Activated T-helper 1 cell treated with Interleukin-2 at 50 U/mL for 16 hours (primary cell): ENCODE measurements around the gene DPP4.

Experiments
- DNase-seq: peaks from one replicate; pipeline ENCODE4 v3.0.0-alpha.2; 2020; ENCODE audit warnings: low read depth

DPP4 gene

DNA sequence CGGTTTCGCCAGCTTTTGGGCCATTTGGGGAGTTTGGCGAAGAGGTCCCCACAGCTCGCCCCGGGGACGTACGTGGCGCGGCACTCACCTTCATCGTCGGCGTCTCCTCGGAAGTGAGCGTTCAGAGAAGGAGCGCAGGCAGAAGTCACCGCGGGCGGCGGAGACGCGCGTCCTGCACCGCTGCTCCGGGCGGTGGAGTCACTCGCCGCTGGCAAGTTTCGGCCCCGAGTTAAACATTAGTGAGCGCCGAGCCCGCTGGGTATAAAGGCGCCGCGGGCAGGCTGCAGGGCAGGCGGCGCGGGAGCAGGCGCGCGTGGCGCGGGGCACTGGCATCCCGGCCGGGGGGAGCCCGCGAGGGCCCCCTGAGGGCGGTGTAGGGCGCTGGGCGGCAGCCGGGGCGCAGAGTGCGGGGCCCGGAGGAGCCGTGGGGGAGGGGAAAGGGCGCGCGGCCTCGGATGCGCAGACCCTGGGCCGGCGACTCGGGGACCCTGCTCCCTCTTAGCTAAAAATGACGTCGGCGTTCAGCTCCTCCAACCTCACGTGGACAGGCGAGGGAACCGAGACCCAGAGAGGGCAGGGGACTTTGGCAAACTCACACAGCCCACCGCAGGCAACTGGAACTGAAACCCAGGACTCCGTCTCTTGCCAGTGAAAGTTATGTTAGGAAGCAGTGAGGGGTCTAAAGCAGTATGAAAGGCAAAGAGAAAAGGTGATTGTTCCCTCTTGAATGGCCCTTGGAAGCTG, at the start of gene DPP4:
Gene DPP4, minus strand, starts transcription at position 328 of the 744 bp plus-strand sequence. Its CDS starts 234 bp downstream, at position 94.
- peak; percentile 31 for DNase-seq

DNA sequence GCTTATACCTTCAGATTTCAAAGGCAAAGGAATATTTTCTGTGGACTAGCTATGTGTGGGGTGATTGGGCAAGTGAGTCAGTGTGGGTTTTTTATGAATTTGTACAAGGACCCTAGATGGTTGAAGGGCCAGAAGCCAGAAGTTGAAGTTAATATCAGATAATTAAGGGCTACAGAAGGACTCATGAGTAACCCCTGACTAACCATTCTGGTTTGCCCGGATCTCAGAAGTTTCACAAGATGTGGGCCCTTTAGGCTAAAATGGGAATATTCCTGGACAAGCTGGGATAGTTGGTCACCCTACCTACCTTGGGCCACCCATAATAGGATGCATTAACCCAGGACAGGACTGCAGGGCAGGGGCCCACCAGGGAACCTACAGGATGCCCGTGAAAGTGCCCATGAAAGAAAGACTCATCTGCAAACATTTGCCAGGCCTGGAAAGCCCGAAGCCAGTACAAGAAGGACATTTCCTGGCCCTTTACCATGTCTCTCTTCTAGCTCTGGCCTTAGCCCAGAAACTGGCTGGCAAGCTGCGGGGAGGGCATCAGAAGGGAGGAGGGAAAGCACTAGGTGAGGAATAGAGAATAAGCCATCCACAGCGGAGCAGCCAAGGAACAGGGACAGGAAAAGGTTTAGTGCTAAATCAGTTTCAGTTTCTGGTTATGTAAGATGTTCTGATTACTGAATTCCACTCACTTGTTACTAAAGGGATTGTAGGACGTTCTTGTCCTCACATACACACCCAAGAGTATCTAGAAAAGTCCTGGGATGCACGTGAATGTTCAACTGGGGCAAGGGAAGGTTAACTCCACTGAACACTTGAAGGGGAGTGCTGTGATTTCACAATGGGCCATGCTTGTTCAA, 44.4 kb upstream of the DPP4 start:
- no peak for DNase-seq

DNA sequence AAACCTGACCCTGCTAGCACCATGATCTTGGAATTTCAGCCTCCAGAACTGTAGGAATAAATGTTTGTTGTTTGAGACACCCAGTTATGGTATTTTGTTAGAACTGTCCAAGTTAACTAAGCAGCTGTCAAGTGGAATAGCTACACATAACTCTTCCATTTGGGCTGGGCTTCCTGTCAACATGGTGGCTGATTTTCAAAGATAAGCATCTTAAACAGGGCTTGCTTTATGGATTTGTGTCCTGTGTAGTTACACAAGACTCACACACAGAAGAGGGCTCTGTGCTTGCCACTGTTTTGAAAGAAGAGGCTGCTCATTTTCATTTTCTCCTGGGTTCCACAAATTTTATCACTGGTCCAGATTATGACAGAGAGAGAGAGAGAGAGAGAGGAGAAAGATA, 42.3 kb upstream of the DPP4 start:
- DNase-seq: no peak

DNA sequence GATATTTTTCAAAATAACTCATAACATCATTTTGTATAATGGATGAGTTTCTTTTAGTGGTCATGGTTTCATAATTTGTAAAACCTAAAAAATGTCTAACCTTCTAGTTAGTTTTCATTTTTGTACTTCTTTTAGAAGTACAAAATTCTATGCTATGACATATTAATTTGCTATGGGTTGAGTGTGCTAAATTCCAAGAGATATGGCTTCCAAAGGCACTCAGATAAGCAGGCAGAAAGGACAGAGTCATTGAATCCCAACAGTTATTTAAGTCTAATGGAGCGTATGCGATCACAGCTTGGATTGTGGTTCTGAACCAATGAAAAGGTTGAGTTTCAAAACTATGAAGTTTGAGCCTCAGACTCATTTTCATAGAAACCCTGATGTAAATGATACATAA, 41.1 kb upstream of the DPP4 start:
- DNase-seq: no peak

DNA sequence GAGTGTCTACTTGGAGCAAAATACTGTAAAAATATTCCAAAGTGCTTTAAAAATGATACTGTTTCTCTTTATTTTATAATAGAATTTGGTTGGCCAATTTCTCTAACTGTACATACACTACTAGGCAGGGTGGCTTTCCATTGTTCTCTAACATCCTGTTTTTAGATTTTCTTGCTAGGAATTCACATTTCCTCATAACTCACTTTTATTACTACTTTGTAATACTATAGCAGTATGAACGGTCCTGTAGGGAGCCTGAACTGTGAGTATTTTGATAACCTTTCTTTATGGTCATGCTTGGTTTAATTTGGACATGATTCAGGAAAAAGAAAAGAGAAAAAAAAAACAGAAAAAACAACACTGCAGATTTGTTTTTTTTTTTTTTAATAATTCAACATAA, 40.3 kb upstream of the DPP4 start:
- DNase-seq: no peak

DNA sequence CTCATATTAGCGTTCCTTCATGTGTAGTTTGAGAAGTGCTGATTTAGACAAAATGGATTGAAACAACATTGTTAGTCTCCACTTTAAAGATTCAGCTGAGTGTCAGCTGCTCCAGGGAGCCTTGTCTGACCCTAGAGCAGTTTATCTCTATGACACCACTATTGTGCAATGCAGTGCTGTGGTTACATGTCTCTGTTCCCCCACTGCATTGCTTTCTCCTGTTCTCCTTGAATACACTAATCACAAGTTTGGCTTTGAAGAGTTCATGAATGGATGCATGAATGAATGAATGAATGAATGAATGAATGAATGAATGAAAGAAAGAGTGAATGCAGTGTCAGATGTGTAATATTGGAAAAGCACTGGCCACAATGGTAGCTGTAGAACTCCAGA, 39.8 kb upstream of the DPP4 start:
- DNase-seq: no peak

DNA sequence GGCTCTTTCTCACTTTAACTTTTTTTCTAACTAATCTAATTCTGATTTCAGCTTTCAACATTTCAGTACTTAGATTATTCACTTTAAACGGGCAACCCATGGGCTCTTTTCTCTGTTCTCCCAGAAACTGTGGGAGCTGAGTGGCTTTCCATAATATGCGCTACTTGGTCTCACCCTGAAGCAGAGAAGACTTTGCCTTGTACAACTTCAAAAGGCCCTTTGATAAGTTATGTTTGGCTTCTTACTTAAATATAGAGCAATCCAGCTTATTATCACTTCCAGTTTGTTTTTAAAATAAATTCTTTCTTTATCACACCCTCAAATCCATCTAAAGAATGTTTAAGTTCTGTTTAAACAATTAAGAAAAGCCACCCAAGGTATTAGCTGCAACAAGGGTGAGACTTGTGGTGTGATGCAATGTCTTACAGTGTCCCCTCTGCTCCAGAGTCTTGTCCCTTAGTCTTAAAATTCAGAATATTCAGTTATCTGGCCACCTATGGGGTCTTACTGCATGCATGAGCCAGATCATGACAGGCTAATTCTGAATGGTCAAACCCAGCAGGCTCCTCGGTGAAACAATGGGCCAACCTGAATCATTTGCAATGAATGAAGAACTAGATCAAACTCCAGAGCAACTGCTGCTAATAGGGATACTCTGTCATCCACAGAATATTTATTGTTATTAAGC, 39.2 kb upstream of the DPP4 start:
- no peak for DNase-seq

DNA sequence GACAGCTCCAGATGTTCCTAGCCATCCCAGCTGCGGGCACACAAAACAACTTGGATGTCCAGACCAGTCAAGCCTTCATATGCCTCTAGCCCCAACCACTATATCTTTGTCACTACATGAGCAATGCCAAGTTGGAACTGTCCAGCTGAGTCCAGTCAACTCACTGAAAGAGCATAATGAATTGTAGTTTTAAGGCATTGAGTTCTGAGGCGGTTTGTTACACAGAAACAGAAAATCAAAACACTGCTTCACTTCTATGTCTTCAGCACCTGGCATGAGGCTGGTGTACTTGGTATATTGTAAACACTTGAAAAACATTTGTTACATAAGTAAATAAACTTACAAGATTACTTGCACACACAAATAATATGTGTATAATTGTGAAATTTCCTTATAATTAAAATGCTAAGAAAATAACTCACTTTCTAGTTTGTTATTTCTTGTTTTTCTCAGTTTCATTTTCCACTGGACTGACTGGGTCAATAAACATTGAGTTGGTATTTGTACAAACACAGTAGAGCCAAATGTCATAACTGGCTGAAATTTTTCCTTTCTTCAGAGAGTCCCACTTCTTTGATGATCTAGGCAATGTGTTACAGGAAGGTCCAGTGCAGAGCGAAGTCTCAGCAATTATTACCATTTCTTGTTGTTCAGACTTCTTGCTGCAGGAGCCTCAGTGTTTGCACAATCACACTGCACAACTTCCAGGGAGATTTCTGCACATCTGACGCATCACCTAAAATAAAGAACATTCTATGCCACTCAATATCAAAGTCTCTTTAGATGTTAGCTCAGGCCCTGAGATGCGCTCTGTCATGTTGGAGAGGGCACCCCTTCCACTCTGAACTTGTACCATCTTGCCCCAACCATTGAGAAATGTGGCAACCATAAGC, 38.2 kb upstream of the DPP4 start:
- DNase-seq: no peak

DNA sequence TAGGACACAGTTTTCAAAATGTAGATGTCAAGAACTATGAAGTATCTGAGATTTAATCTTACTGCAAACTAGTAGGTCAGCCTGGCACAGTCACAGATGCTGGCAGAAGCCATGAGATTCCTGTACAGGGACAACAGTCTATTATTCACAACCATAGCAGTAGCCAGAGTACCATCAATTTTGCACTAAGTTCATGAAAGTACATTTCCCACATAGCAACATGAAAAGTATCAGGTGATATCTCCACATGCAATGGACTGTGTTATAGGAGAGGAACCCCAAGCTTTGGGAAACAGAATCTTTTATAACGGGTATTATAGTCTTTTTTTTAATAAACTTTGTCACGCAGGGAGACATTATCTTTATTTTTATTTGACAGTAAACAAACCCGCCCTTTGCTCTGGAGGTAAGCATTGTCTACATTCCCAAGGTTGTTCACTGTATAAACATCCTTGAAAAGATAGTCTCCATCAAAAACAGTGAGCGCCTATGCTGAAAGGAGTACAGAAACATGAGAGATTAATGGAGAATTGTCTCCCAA, 33.4 kb upstream of the DPP4 start:
- no peak for DNase-seq

DNA sequence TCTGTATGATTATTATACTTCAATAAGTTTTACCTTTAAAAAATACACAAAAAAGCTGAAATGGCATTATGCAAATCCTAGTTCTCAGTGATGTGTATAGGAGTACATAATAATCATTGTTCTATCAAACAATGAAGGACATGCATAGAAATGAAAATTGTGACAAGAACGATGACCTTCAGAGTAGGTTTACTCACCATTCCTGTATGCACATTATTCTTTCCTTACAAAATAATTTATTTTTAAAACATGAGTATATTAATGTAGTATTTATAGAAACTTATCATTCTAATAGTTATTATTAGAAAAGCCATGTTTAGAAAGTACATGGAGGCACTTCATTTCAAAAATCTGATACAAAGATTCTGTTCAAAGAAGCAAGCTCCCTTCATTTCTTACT, 32.7 kb upstream of the DPP4 start:
- no peak for DNase-seq

DNA sequence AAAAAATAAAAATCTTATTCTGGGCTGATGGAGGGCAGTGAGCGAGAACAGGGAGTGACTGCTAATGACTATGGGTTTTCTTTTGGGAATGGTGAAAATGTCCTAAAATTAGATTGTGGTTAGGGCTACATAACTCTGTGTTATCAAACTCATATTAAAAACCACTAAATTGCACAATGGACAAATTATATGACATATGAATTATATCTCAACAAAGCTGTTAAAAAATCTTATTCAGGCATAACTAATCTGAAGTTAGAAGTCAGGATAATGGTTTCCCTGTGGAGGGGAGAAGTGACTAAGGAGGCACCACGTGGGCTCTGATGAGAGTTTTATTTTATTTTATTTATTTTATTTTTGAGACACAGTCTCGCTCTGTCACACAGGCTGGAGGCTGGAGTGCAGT, 32.1 kb upstream of the DPP4 start:
- no peak for DNase-seq

DNA sequence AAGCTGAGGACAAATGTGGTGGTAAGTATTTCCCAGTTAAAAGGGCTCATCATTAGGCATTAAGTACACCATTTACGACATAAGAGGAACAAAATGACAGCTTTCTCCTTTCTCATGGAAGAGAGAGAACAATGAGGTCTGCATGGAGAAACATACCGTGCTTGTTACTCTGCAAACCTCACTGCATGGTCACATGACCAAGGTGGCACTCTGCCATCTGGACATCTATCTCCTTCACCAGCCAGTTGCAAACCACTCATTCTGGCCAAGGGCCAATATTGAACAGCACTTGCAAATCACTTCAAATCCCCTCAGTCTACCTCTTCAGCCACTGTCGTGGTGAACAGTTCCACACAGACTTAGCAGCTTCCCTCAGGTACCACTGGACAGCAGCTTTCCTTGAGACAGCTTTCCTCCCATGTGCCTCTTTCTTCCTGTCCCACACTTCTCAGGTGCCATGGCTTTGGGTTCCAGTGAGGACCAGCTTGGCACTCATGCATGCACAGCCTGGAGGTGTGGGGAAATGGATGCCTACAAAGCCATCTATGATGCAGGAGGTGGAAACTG, 29.5 kb upstream of the DPP4 start:
- no peak for DNase-seq

DNA sequence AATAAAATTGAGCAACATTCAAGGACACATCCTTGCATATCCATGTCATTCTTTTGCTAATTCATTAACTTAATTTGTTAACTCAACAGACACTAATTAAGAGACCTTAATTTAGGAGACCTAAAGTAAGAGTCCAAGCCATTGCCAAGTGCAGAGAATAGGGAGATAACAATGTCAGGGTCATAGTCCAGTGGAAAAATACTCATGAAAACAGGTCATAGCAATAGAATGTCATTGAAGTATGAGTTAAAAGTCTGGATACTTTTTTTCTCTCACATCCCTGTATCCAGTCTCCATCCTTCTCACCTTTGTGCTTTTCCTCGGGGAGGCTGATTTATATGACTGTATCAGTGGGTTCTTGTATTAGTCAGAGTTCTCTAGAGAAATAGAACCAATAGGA, 26.6 kb upstream of the DPP4 start:
- no peak for DNase-seq

DNA sequence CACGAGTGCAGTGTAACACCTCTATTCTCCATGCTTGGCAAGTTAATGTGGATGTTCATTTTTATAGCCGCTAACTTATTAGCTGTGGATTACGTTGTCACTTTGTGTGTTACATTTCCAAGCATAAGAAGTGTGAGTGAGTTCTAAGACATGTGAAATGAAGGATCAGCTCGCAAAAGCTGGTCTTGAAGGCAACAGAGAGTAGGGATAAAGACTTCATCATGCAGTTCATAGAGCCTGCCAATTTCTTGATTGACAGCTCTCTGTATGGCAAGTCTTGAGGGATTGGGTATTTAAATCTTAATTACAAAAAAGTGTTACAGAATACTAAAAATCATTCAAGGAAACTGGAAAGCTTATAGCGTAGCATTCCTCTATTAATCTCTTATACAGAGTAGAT, 25.8 kb upstream of the DPP4 start:
- no peak for DNase-seq

DNA sequence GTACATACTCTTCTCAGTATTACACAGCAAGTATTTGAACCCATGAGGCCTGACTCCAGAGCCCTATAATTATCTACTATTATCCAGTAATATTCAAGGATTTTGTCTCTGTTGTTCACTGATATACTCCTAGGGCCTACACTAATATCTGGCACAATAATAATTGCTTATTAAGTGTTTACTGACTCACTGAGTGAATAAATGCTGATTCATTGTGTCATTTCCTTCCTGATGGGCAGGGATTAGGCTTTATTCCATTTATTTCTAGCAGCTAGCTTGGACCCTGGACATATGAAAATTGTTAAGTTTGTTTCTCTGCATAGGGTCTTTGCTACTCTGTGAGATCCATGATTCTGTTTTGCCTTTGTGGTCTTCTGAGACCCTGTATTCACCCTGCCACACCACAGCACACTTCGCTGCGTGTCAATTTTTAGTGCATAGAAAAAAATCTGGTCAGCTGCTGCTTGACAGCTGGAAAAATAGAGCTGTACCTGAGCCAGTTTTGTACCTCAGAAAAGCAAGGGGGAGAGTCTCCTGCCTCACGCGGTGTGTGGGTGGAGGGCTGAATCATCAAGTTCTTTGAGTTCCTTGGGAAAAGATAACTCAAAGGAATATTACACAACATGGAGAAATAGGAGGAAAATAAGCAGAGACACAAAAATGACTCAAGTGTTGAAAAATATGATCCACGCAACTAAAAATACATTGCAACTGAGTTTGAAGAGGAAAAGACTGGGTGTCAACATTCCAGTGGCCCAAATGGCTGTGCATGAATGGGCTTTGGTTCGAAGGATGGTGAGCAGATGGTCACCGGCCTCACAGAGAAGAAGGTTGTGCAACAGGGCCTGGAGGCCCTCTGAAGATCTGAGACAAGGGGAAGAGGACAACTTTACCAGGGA, 18.9 kb upstream of the DPP4 start:
- DNase-seq: no peak

DNA sequence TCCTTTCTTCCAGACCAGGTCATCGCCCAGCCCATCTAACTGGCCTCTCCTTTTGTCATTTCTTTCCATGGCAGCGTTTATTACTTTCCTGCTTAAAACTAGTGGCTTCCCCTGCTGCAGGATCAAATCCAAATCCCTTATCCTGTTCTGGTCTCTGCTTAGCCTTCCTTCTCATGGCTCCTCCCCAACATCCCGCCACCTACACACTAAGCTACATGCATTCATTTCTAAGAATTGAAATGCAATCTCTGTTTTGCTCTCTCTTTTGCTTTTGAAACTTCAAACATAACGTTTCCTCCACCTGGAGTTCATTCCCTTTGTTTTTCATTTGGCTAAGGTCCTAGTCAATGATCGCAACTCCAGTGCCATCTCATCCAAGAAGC, 18.0 kb upstream of the DPP4 start:
- DNase-seq: no peak

DNA sequence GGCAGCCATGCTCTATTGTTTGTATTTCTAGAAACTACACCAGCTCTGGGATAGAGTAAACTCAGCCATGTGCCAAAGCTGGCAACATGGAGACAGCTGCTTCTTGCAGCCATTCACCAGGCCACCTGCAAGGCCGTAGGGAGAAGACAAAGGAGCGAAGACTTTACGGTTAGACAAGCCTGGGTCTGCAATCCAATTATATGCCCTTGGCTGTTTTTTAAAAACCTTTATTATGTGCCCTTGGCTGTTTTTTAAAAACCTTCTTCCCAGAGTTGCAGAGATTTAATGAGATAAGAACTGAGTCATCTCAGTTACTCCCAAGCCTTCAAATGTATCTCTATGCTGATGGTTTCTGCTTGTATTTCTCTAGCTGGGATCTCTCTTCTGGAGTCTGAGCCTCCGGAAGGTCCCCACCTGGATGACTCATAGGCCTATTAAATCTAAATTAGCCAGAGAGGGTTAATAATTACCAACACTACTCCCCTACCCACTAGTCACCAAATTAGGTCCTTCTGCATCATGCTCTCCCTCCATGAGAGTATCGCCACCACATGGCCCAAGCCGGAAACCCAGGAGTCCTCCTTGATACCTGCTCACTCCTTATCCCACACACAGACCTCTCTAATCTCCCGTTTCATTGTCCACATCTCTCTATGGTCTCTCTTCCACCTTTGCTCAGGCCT, 17.5 kb upstream of the DPP4 start:
- DNase-seq: no peak

DNA sequence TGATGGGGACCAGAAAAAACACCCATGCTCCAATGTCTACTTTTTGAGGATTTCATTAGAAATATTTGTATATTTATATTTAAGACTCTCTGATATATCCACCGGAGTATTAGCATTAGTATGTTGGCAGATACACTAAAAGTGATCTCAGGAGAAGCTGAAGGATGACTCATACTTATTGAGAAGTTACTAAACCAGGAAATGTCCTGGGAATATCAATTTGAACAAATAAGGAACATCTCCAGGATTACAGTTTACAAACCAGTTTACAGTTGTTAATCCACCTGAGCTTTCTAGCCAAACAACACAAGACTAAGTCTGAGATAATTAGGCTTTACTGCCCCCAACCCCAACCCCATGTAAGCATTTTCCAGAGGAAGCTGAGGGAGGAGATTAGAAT, 16.1 kb upstream of the DPP4 start:
- DNase-seq: no peak

DNA sequence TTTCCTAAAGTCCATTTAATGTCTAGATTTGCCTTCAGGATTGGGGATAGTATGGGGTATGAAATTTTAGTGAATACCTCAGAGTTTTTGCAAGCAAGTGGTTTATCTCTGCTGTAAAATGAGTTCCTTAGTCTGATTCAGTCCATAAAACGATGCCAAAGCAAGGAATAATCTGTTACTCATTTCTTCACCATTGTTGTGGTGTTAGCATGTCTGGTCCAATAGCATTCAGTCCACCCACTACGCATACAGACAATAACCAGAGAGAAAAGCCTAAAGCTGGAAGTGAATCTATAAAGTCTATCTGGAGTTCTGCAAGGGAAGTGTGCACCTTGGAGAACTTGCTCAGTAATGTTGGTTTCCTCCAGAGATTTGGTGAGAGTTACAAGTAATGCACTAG, 12.9 kb upstream of the DPP4 start:
- DNase-seq: no peak
